K562 (cell line): ENCODE data around the gene SPEG. TPM values are rescaled to one million over a fixed set of nuclear protein-coding genes. Genes with fewer than 3 reads are reported as not detected.

ENCODE experiments used
- MTA2 ChIP-seq: fragments of 450-650 bp; IDR thresholded peaks from 2 replicates; pipeline ENCODE4 v1.6.1; 2016; ENCODE audit warnings: low read depth
- TAF9B ChIP-seq: fragments of 450-650 bp; IDR thresholded peaks from 2 replicates; pipeline ENCODE4 v1.6.1; 2018; ENCODE audit warnings: mild to moderate bottlenecking; ENCODE audit not compliant: partially characterized antibody
- TOE1 ChIP-seq, 2 experiments: fragments of 450-650 bp in 1 of 2; sonication (generic) in 1 of 2; formaldehyde crosslinking in 1 of 2; IDR thresholded peaks; 2 replicates each; pipeline versions ENCODE4 v1.7.1 to v1.8.0; 2016 to 2022; ENCODE audit warnings: borderline replicate concordance in 2 of 2, mild to moderate bottlenecking in 2 of 2, antibody characterized with exemption in 1 of 2, inconsistent platforms in 1 of 2, low read depth in 1 of 2, missing genetic modification reagents in 1 of 2, moderate library complexity in 1 of 2
- polyA plus RNA-seq, 8 experiments: library from polyadenylated mRNA; depleted of rRNA in 4 of 8; stranded (reverse) in 5 of 8; unstranded in 3 of 8; fragments of >200 nt; fragmentation: Nextera tagmentation in 2 of 8; fragmentation: Illumina TruSeq in 1 of 8; extraction: Ambion mirVana in 2 of 8; extraction: Trizol in 1 of 8; gene quantifications; 2 replicates each; pipeline versions ENCODE4 v1.2.1 to v1.2.3, GENCODE V29; 2011 to 2014; ENCODE audit warnings: inconsistent platforms in 1 of 8, missing spikeins in 1 of 8
- total RNA-seq, 7 experiments: library from RNA; depleted of rRNA in 6 of 7; stranded (reverse); fragments of >200 nt in 6 of 7; fragmentation: Illumina TruSeq in 2 of 7; extraction: Trizol in 2 of 7; gene quantifications; 2 replicates each; pipeline versions ENCODE4 v1.2.1 to v1.2.3, GENCODE V29; 2011 to 2021; ENCODE audit warnings: low replicate concordance in 1 of 7
- TF ChIP-seq, protein P1 (sequence below), 3 experiments: fragments of 200-800 bp in 1 of 3; fragments of 250-450 bp in 1 of 3; fragments of 450-650 bp in 1 of 3; sonication (Bioruptor Pico) in 1 of 3; sonication (Bioruptor generic) in 1 of 3; formaldehyde crosslinking in 1 of 3; IDR thresholded peaks; 2 replicates each; pipeline versions ENCODE4 v1.6.1 to v1.8.0; 2016 to 2022; ENCODE audit warnings: mild to moderate bottlenecking in 2 of 3, missing genetic modification characterization in 2 of 3, missing compliant biosample characterization in 1 of 3, moderate library complexity in 1 of 3
- TF ChIP-seq, protein P2 (sequence below): sonication (generic); formaldehyde crosslinking; IDR thresholded peaks from 2 replicates; pipeline ENCODE4 v1.8.0; 2023; ENCODE audit warnings: missing genetic modification reagents, mild to moderate bottlenecking, borderline replicate concordance
- TF ChIP-seq, protein P3 (sequence below), 2 experiments: fragments of 450-650 bp; conservative IDR thresholded peaks; 2 replicates each; pipeline ENCODE4 v1.6.1; 2017; ENCODE audit warnings: mild to moderate bottlenecking in 2 of 2, moderate library complexity in 2 of 2
- TF ChIP-seq, protein P4 (sequence below): fragments of 450-650 bp; IDR thresholded peaks from 2 replicates; pipeline ENCODE4 v1.7.1; 2018; ENCODE audit warnings: mild to moderate bottlenecking, low read depth; ENCODE audit not compliant: partially characterized antibody
- TF ChIP-seq, protein P5 (sequence below): fragments of 450-650 bp; IDR thresholded peaks from 2 replicates; pipeline ENCODE4 v1.6.1; 2016

SPEG gene
- total and polyA plus RNA-seq, 9 of the 15 experiments (the other 6 are each of a cell fraction or from before 2014, with no cell fraction given): 0.49 to 8.7 (median 3.0) TPM

DNA sequence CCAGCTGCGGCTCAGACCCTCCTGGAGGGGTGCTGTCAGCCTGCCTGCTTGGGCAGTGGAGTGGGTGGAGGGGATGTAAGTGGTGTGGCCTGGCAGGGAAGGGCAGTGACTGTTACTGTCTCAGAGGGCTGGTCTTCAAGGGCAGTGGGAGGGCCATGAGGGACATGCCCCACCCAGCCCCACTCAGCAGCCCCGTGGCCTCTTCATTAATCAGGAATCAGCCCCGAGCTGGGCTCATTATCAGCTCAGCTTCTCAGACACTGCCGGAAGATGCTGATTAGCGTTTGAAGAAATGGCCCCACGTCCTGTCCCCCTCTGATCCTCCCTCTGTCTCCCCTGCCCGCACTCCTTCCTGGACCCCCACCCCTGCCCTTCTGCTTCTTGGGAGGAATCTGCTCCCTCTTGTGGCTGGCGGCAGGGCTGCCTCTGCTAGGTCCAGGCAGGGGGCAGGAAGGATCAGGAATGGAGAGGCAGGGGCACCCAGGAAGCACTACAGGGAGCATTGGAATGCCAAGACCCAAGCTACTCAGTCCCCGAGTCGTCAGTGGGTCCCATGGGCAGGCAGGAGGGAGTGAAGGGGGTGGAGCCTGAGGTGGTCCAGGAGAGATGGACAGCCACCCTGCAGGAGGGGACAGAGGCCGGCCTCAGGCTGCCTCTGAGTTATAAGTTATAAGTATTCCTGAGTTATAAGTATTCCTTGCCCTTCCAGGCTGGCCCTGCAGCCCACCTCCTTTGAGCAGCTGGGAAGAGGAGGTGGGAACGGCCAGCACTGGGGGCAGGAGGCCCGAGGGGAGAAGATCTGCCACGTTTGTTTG is 86.6 kb downstream of the SPEG start (continued):
- TF ChIP-seq, protein P1, sequence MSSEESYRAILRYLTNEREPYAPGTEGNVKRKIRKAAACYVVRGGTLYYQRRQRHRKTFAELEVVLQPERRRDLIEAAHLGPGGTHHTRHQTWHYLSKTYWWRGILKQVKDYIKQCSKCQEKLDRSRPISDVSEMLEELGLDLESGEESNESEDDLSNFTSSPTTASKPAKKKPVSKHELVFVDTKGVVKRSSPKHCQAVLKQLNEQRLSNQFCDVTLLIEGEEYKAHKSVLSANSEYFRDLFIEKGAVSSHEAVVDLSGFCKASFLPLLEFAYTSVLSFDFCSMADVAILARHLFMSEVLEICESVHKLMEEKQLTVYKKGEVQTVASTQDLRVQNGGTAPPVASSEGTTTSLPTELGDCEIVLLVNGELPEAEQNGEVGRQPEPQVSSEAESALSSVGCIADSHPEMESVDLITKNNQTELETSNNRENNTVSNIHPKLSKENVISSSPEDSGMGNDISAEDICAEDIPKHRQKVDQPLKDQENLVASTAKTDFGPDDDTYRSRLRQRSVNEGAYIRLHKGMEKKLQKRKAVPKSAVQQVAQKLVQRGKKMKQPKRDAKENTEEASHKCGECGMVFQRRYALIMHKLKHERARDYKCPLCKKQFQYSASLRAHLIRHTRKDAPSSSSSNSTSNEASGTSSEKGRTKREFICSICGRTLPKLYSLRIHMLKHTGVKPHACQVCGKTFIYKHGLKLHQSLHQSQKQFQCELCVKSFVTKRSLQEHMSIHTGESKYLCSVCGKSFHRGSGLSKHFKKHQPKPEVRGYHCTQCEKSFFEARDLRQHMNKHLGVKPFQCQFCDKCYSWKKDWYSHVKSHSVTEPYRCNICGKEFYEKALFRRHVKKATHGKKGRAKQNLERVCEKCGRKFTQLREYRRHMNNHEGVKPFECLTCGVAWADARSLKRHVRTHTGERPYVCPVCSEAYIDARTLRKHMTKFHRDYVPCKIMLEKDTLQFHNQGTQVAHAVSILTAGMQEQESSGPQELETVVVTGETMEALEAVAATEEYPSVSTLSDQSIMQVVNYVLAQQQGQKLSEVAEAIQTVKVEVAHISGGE (CRISPR knock-in tag; IDR thresholded peaks at IDR 0.05): 0 out of 6 replicates have a peak, but pooled peaks of 1 of the 3 experiments have one; percentile 23
- TF ChIP-seq, protein P2, sequence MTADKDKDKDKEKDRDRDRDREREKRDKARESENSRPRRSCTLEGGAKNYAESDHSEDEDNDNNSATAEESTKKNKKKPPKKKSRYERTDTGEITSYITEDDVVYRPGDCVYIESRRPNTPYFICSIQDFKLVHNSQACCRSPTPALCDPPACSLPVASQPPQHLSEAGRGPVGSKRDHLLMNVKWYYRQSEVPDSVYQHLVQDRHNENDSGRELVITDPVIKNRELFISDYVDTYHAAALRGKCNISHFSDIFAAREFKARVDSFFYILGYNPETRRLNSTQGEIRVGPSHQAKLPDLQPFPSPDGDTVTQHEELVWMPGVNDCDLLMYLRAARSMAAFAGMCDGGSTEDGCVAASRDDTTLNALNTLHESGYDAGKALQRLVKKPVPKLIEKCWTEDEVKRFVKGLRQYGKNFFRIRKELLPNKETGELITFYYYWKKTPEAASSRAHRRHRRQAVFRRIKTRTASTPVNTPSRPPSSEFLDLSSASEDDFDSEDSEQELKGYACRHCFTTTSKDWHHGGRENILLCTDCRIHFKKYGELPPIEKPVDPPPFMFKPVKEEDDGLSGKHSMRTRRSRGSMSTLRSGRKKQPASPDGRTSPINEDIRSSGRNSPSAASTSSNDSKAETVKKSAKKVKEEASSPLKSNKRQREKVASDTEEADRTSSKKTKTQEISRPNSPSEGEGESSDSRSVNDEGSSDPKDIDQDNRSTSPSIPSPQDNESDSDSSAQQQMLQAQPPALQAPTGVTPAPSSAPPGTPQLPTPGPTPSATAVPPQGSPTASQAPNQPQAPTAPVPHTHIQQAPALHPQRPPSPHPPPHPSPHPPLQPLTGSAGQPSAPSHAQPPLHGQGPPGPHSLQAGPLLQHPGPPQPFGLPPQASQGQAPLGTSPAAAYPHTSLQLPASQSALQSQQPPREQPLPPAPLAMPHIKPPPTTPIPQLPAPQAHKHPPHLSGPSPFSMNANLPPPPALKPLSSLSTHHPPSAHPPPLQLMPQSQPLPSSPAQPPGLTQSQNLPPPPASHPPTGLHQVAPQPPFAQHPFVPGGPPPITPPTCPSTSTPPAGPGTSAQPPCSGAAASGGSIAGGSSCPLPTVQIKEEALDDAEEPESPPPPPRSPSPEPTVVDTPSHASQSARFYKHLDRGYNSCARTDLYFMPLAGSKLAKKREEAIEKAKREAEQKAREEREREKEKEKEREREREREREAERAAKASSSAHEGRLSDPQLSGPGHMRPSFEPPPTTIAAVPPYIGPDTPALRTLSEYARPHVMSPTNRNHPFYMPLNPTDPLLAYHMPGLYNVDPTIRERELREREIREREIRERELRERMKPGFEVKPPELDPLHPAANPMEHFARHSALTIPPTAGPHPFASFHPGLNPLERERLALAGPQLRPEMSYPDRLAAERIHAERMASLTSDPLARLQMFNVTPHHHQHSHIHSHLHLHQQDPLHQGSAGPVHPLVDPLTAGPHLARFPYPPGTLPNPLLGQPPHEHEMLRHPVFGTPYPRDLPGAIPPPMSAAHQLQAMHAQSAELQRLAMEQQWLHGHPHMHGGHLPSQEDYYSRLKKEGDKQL (CRISPR knock-in tag): no peak
- TF ChIP-seq, protein P3, sequence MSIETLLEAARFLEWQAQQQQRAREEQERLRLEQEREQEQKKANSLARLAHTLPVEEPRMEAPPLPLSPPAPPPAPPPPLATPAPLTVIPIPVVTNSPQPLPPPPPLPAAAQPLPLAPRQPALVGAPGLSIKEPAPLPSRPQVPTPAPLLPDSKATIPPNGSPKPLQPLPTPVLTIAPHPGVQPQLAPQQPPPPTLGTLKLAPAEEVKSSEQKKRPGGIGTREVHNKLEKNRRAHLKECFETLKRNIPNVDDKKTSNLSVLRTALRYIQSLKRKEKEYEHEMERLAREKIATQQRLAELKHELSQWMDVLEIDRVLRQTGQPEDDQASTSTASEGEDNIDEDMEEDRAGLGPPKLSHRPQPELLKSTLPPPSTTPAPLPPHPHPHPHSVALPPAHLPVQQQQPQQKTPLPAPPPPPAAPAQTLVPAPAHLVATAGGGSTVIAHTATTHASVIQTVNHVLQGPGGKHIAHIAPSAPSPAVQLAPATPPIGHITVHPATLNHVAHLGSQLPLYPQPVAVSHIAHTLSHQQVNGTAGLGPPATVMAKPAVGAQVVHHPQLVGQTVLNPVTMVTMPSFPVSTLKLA (conservative IDR thresholded peaks at IDR 0.05): peak in 1 of 2 experiments; percentile 60; a peak in 3 of 4 replicates
- TF ChIP-seq, protein P4, sequence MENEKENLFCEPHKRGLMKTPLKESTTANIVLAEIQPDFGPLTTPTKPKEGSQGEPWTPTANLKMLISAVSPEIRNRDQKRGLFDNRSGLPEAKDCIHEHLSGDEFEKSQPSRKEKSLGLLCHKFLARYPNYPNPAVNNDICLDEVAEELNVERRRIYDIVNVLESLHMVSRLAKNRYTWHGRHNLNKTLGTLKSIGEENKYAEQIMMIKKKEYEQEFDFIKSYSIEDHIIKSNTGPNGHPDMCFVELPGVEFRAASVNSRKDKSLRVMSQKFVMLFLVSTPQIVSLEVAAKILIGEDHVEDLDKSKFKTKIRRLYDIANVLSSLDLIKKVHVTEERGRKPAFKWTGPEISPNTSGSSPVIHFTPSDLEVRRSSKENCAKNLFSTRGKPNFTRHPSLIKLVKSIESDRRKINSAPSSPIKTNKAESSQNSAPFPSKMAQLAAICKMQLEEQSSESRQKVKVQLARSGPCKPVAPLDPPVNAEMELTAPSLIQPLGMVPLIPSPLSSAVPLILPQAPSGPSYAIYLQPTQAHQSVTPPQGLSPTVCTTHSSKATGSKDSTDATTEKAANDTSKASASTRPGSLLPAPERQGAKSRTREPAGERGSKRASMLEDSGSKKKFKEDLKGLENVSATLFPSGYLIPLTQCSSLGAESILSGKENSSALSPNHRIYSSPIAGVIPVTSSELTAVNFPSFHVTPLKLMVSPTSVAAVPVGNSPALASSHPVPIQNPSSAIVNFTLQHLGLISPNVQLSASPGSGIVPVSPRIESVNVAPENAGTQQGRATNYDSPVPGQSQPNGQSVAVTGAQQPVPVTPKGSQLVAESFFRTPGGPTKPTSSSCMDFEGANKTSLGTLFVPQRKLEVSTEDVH: peak; percentile 36
- peak; percentile 41 for TF ChIP-seq TAF9B
- TF ChIP-seq, protein P5, sequence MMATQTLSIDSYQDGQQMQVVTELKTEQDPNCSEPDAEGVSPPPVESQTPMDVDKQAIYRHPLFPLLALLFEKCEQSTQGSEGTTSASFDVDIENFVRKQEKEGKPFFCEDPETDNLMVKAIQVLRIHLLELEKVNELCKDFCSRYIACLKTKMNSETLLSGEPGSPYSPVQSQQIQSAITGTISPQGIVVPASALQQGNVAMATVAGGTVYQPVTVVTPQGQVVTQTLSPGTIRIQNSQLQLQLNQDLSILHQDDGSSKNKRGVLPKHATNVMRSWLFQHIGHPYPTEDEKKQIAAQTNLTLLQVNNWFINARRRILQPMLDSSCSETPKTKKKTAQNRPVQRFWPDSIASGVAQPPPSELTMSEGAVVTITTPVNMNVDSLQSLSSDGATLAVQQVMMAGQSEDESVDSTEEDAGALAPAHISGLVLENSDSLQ: peak; percentile 66
- TF ChIP-seq TOE1 (IDR thresholded peaks at IDR 0.05; ENCODE audit: borderline replicate concordance): peak; percentile 37; the same call in 1 of the 2 replicates
- no peak for TF ChIP-seq TOE1 (CRISPR knock-in tag; IDR thresholded peaks at IDR 0.05; ENCODE audit: borderline replicate concordance, low read depth)
- peak; percentile 41 for TF ChIP-seq MTA2
